ENCODE measurements around the gene SPTSSB. TPM values are rescaled to one million over a fixed set of nuclear protein-coding genes. Genes with fewer than 3 reads are reported as not detected.

Gene SPTSSB
- total RNA-seq, 1 donor from 2014 or later = 2.2 TPM

GRCh38 chr3:161339517-161340500 lies 31.5 kb downstream of the SPTSSB start:
- DNase-seq (ENCODE audit: low spot score) = no peak

GRCh38 chr3:161337311-161337710 lies 34.0 kb downstream of the SPTSSB start:
- DNase-seq (ENCODE audit: low spot score) = no peak

GRCh38 chr3:161336661-161337060 lies 34.7 kb downstream of the SPTSSB start:
- no peak for DNase-seq (ENCODE audit: low spot score)

GRCh38 chr3:161333696-161334095 lies 37.6 kb downstream of the SPTSSB start:
- no peak for DNase-seq (ENCODE audit: low spot score)

- no peak for DNase-seq (ENCODE audit: low spot score)
Observed at GRCh38 chr3:161332792-161333191, 38.5 kb downstream of the SPTSSB start.

- no peak for DNase-seq (ENCODE audit: low spot score)
Observed at GRCh38 chr3:161325059-161325458, 46.3 kb downstream of the SPTSSB start.

- DNase-seq (ENCODE audit: low spot score) = no peak
Observed at GRCh38 chr3:161323926-161324621, 47.2 kb downstream of the SPTSSB start.

- DNase-seq (ENCODE audit: low spot score) = no peak
Observed at GRCh38 chr3:161322781-161323568, 48.3 kb downstream of the SPTSSB start.

- DNase-seq (ENCODE audit: low spot score) = no peak
Observed at GRCh38 chr3:161320837-161321236, 50.5 kb downstream of the SPTSSB start.

- no peak for DNase-seq (ENCODE audit: low spot score)
Observed at GRCh38 chr3:161319867-161320266, 51.5 kb downstream of the SPTSSB start.

- DNase-seq (ENCODE audit: low spot score) = no peak
Observed at GRCh38 chr3:161317077-161317476, 54.2 kb downstream of the SPTSSB start.

GRCh38 chr3:161316006-161316689 lies 55.2 kb downstream of the SPTSSB start:
- DNase-seq (ENCODE audit: low spot score) = no peak

- DNase-seq (ENCODE audit: low spot score) = no peak
Observed at GRCh38 chr3:161314836-161315395, 56.4 kb downstream of the SPTSSB start.

- DNase-seq (ENCODE audit: low spot score) = no peak
Observed at GRCh38 chr3:161310649-161311423, 60.5 kb downstream of the SPTSSB start.

GRCh38 chr3:161305095-161305991 lies 66.0 kb downstream of the SPTSSB start:
- peak; percentile 7 for DNase-seq (ENCODE audit: low spot score)

- DNase-seq (ENCODE audit: low spot score) = no peak
Observed at GRCh38 chr3:161296814-161297213, 74.5 kb downstream of the SPTSSB start.

GRCh38 chr3:161295325-161295724 lies 76.0 kb downstream of the SPTSSB start:
- DNase-seq (ENCODE audit: low spot score) = no peak
